NCI-H2081 (cell line): ENCODE results near the gene LIG3.
"Not testable (repeated sequence)": the region's sequence is repeated elsewhere in the genome, so short reads cannot be mapped to it uniquely, and the experiment has no call there.

Experiments
- DNase-seq, 2 experiments: peaks; one replicate each; lab custom pipeline; 2025; lab: John Stamatoyannopoulos, UW

Gene LIG3

GRCh38 chr17:34980353-34980680 is at the start of gene LIG3:
Gene LIG3 (plus strand): TSS chr17:34980512. CDS start chr17:34983006, 2,494 bp downstream.
- DNase-seq = peak; percentile 94 to 95

GRCh38 chr17:34950780-34951179 is 29.5 kb upstream of the LIG3 start:
- not testable (repeated sequence) for DNase-seq

- DNase-seq = no peak
Observed at GRCh38 chr17:34958438-34958837, 21.9 kb upstream of the LIG3 start.

GRCh38 chr17:34961093-34961911 is 19.0 kb upstream of the LIG3 start, which contains the start of the genes CCT6B and ZNF830:
Gene CCT6B (minus strand): TSS chr17:34961460. CDS start chr17:34961393, 67 bp downstream.
Gene ZNF830 (plus strand): TSS chr17:34961540. CDS start chr17:34961567, 27 bp downstream.
- peak; percentile 90 to 95 for DNase-seq

GRCh38 chr17:34974179-34974578 is 6.1 kb upstream of the LIG3 start:
- no peak for DNase-seq

- DNase-seq = no peak
Observed at GRCh38 chr17:34974794-34975785, 5.2 kb upstream of the LIG3 start.

GRCh38 chr17:34979153-34979552 is 1.2 kb upstream of the LIG3 start:
- DNase-seq = no peak

GRCh38 chr17:34979650-34980352 is 511 bp upstream of the LIG3 start:
- peak in 1 of 2 experiments; percentile 8 for DNase-seq

GRCh38 chr17:34980681-34981537 is 597 bp downstream of the LIG3 start:
- DNase-seq = peak; percentile 77 to 87

- DNase-seq = peak; percentile 32 to 49
Observed at GRCh38 chr17:34981538-34982241, 1.4 kb downstream of the LIG3 start.

- DNase-seq = no peak
Observed at GRCh38 chr17:34987232-34987631, 6.9 kb downstream of the LIG3 start.

GRCh38 chr17:34988644-34989043 is 8.3 kb downstream of the LIG3 start:
- DNase-seq = no peak

- DNase-seq = no peak
Observed at GRCh38 chr17:34989473-34989872, 9.2 kb downstream of the LIG3 start.

GRCh38 chr17:34990921-34991365 is 10.6 kb downstream of the LIG3 start:
- no peak for DNase-seq

- no peak for DNase-seq
Observed at GRCh38 chr17:34991606-34992005, 11.3 kb downstream of the LIG3 start.

GRCh38 chr17:34993031-34993430 is 12.7 kb downstream of the LIG3 start:
- DNase-seq = no peak

- DNase-seq = no peak
Observed at GRCh38 chr17:34996422-34997285, 16.3 kb downstream of the LIG3 start.

GRCh38 chr17:34997355-34997862 is 17.1 kb downstream of the LIG3 start:
- DNase-seq = no peak

GRCh38 chr17:34998205-34998604 is 17.9 kb downstream of the LIG3 start:
- peak; percentile 70 to 72 for DNase-seq
